ENCODE data around the gene DRD4. TPM values are rescaled to one million over a fixed set of nuclear protein-coding genes. Genes with fewer than 3 reads are reported as not detected.

DRD4 gene
- total RNA-seq, 1 donor from 2014 or later: 0.22 TPM

GRCh38 chr11:620935-621814 is 15.9 kb upstream of the DRD4 start:
- H3K27ac ChIP-seq (replicated peaks): no peak overlapping the region
- DNase-seq: no peak
- H3K9me3 ChIP-seq (replicated peaks): no peaks in the 10 kb centered on the region
- no peak for TF ChIP-seq CTCF (IDR thresholded peaks at IDR 0.05; ENCODE audit: borderline replicate concordance)
- no peaks in the 10 kb centered on the region for H3K36me3 ChIP-seq
- peaks cover 21% of the 10 kb centered on the region for H3K27me3 ChIP-seq (ENCODE audit: low read depth)
- H3K4me1 ChIP-seq: peaks cover 10% of the 10 kb centered on the region
- H3K4me3 ChIP-seq: no peak overlapping the region
- intact Hi-C loops (cut with micrococcal nuclease): no loop called here

- no peak for TF ChIP-seq CTCF (IDR thresholded peaks at IDR 0.05; ENCODE audit: borderline replicate concordance)
- Histone ChIP-seq H3K4me1 (peaks cover 10% of the 10 kb centered on the region), H3K9me3 (replicated peaks) (no peaks in the 10 kb centered on the region), H3K4me3 (no peak overlapping the region), H3K36me3 (no peaks in the 10 kb centered on the region), H3K27me3 (ENCODE audit: low read depth) (peaks cover 28% of the 10 kb centered on the region), H3K27ac (replicated peaks) (no peak overlapping the region)
- no peak for DNase-seq
- intact Hi-C loops (cut with micrococcal nuclease): no loop called here
These were observed 15.2 kb upstream of the DRD4 start for GRCh38 chr11:621838-622237.

GRCh38 chr11:623349-623869 is 13.7 kb upstream of the DRD4 start:
- TF ChIP-seq CTCF (IDR thresholded peaks at IDR 0.05; ENCODE audit: borderline replicate concordance): no peak
- H3K4me1 ChIP-seq: peaks cover 10% of the 10 kb centered on the region
- no peak for DNase-seq

GRCh38 chr11:623999-624704 is 12.9 kb upstream of the DRD4 start:
- Histone ChIP-seq H3K4me1 (peaks cover 15% of the 10 kb centered on the region), H3K27ac (replicated peaks) (no peak overlapping the region), H3K9me3 (replicated peaks) (no peaks in the 10 kb centered on the region), H3K4me3 (no peak overlapping the region), H3K27me3 (ENCODE audit: low read depth) (peaks cover 29% of the 10 kb centered on the region), H3K36me3 (no peaks in the 10 kb centered on the region)
- no peak for TF ChIP-seq CTCF (IDR thresholded peaks at IDR 0.05; ENCODE audit: borderline replicate concordance)
- intact Hi-C loops (cut with micrococcal nuclease): no loop called here
- no peak for DNase-seq

More at GRCh38 chr11:623349-623869, 13.7 kb upstream of the DRD4 start:
- intact Hi-C loops (cut with micrococcal nuclease): no loop called here
- Histone ChIP-seq H3K27ac (replicated peaks) (no peak overlapping the region), H3K27me3 (ENCODE audit: low read depth) (peaks cover 29% of the 10 kb centered on the region), H3K9me3 (replicated peaks) (no peaks in the 10 kb centered on the region), H3K4me3 (no peak overlapping the region), H3K36me3 (no peaks in the 10 kb centered on the region)

- no peak within 1 kb of the TSS for H3K27ac ChIP-seq (replicated peaks)
- DNase-seq: no peak
- H3K4me3 ChIP-seq: no peak within 1 kb of the TSS
- H3K36me3 ChIP-seq: no peaks in the 10 kb centered on the region
- no peak for TF ChIP-seq CTCF (IDR thresholded peaks at IDR 0.05; ENCODE audit: borderline replicate concordance)
- peaks cover 29% of the 10 kb centered on the region for H3K27me3 ChIP-seq (ENCODE audit: low read depth)
- intact Hi-C loops (cut with micrococcal nuclease): no loop called here
- peaks cover 19% of the 10 kb centered on the region for H3K4me1 ChIP-seq
- H3K9me3 ChIP-seq (replicated peaks): no peaks in the 10 kb centered on the region
These were observed 12.1 kb upstream of the DRD4 start, which contains the start of gene CDHR5 for GRCh38 chr11:624705-625635. Gene CDHR5 (minus strand): TSS chr11:624955. CDS start chr11:624902, 53 bp downstream.
